Upper lobe of right lung (tissue), 1 donor: ENCODE data around the gene KRT12. TPM values are rescaled to one million over a fixed set of nuclear protein-coding genes. Genes with fewer than 3 reads are reported as not detected.
"Not testable (repeated sequence)": the region's sequence is repeated elsewhere in the genome, so short reads cannot be mapped to it uniquely, and the experiment has no call there.

Source experiments
- ATAC-seq: fragments of 200-7000 bp; cut with Tn5 transposase; one replicate; pipeline ENCODE4 v1.9.1; 2020; ENCODE audit warnings: mild to moderate bottlenecking, moderate library complexity
- DNase-seq: peaks from one replicate; pipeline ENCODE4 v3.0.0-alpha.2; 2020
- H3K27ac ChIP-seq: fragments of 200-600 bp; one replicate; pipeline ENCODE4 v1.8.0; 2022
- H3K27me3 ChIP-seq: fragments of 200-600 bp; one replicate; pipeline ENCODE4 v1.8.0; 2022; ENCODE audit warnings: mild to moderate bottlenecking
- H3K36me3 ChIP-seq: fragments of 200-600 bp; one replicate; pipeline ENCODE4 v1.8.0; 2022
- H3K4me1 ChIP-seq: fragments of 200-600 bp; one replicate; pipeline ENCODE4 v1.8.0; 2022
- H3K4me3 ChIP-seq: fragments of 200-600 bp; one replicate; pipeline ENCODE4 v1.8.0; 2022; ENCODE audit warnings: mild to moderate bottlenecking
- H3K9me3 ChIP-seq: fragments of 200-600 bp; one replicate; pipeline ENCODE4 v1.8.0; 2022
- CTCF ChIP-seq: fragments of 200-600 bp; IDR thresholded peaks from one replicate; pipeline ENCODE4 v1.8.0; 2022; ENCODE audit warnings: antibody characterized with exemption
- intact Hi-C: fragments of 100-400 bp; cut with DNase I; formaldehyde crosslinking; loops from one replicate; pipeline ENCODE4 v1.11.0; 2022
- total RNA-seq: library from RNA; stranded (reverse); fragmentation: NEBNext Ultra II Directional; extraction: Animal tissue kit (Norgen Biotek cat#: 25700); gene quantifications from one replicate; pipeline ENCODE4 v1.2.1, GENCODE V29; 2021
- donor health status: DM: no; HTN: yes; CAD: no; lungs with severe emphysema.

Gene KRT12
- total RNA-seq, 1 donor from 2014 or later = not detected

DNA sequence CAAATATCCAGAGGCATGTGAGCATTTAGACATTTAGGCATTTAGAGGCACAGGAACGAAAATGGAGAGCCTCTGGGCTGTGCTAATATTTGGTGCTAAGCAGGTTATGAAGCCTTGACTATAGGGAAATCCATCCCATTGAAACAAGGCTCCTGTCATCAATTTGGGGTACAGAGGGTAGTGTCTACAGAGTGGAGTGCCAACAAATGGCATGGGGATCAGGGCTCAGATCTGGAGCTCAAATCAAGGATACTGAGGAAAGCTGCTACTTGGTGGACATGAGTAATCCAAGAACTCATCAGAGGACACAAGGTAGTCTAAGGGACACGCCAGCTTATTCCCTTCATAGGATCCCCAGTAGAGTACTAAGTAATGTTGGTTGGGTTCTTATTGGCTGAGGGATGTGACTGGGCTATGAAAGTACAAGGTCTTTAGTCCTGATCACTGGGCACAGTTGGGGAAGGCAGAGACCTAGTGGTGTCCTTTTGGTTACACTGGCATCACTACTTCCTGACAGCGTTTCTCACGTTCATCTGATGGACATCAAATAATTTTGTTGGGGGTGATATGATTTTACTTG, 49.8 kb downstream of the KRT12 start:
- intact Hi-C loops = no loop called here
- H3K4me1 ChIP-seq = no peaks in the 10 kb centered on the region
- TF ChIP-seq CTCF = no peak
- peaks cover 10% of the 10 kb centered on the region for H3K27me3 ChIP-seq
- H3K9me3 ChIP-seq = no peaks in the 10 kb centered on the region
- H3K36me3 ChIP-seq = no peaks in the 10 kb centered on the region
- H3K27ac ChIP-seq = no peak overlapping the region
- no peak for ATAC-seq
- no peak overlapping the region for H3K4me3 ChIP-seq
- DNase-seq = no peak

DNA sequence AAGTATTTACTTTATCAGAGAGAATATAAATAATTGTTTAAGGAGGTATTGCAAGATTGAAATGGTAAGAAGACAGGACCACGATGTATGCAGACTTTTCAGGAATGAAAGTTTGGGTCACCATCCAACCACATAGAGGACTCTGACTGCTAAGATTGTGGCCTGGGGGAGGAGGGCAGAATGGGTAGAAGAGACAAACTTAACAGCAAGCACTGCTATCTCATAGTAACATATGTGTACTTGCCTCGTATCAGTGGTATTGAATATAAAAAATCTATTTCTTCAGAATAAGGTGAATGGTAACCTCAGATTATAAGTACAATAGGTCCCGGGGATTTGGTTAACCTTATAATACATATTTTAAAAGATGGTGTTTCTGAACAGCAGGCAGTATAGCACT, 50.5 kb downstream of the KRT12 start:
- no peak overlapping the region for H3K4me3 ChIP-seq
- no peaks in the 10 kb centered on the region for H3K9me3 ChIP-seq
- ATAC-seq (no peak), DNase-seq (no peak)
- no peaks in the 10 kb centered on the region for H3K4me1 ChIP-seq
- TF ChIP-seq CTCF = no peak
- no peaks in the 10 kb centered on the region for H3K36me3 ChIP-seq
- intact Hi-C loops = no loop called here
- no peak overlapping the region for H3K27ac ChIP-seq
- H3K27me3 ChIP-seq = peaks cover 12% of the 10 kb centered on the region

DNA sequence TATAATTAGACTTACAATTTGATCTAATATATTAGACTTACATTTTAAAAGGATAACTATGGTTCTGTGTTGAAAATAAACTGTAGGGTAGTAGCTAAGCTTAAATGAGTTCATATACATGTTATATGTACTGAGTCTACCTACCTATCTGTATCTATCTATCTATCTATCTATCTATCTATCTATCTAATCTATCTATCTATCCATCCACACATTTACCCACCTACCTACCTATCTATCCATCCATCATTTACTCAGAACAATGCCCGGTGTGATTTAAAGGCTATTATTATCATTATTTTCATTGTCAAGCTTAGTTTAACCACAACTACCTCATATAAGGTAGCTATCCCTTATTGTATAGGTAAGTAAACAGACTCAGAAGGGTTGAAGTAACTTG, 51.6 kb downstream of the KRT12 start:
- DNase-seq (no peak), ATAC-seq (no peak)
- intact Hi-C loops = no loop called here
- H3K4me1 ChIP-seq = no peaks in the 10 kb centered on the region
- H3K36me3 ChIP-seq = no peaks in the 10 kb centered on the region
- no peak overlapping the region for H3K27ac ChIP-seq
- no peak overlapping the region for H3K4me3 ChIP-seq
- no peaks in the 10 kb centered on the region for H3K9me3 ChIP-seq
- H3K27me3 ChIP-seq = peaks cover 12% of the 10 kb centered on the region
- TF ChIP-seq CTCF = no peak

DNA sequence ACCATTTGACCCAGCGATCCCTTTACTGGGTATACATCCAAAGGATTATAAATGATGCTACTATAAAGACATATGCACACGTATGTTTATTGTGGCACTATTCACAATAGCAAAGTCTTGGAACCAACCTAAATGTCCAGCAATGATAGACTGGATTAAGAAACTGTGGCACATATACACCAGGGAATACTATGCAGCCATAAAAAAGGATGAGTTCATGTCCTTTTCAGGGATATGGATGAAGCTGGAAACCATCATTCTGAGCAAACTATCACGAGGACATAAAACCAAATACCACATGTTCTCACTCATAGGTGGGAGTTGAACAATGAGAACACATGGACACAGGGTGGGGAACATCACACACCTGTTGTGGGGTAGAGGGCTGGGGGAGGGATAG, 52.4 kb downstream of the KRT12 start:
- H3K4me1 ChIP-seq, H3K36me3 ChIP-seq, intact Hi-C loops, H3K4me3 ChIP-seq, DNase-seq, ATAC-seq, H3K9me3 ChIP-seq, H3K27ac ChIP-seq: not testable (repeated sequence)
- peaks cover 17% of the 10 kb centered on the region for H3K27me3 ChIP-seq

DNA sequence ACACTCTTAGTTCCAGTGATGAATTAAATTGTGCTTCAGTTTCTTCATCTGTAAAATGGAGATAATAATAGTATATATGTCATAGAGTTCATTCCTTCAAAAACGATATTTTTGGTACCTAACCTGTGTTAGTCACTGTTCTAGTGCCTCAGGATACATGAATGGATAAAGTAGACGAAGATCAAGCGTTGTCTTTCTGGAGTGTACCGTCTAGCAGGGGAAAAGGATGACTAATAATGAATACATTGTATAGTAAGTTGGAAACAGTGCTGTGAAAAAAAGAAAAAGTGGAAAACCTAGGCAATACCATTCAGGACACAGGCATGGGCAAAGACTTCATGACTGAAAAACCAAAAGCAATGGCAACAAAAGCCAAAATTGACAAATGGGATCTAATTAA, 53.2 kb downstream of the KRT12 start:
- Histone ChIP-seq H3K36me3 (no peaks in the 10 kb centered on the region), H3K4me1 (no peaks in the 10 kb centered on the region), H3K9me3 (no peaks in the 10 kb centered on the region), H3K4me3 (no peak overlapping the region), H3K27me3 (peaks cover 25% of the 10 kb centered on the region), H3K27ac (no peak overlapping the region)
- ATAC-seq = no peak
- intact Hi-C loops = no loop called here
- no peak for TF ChIP-seq CTCF
- DNase-seq = no peak

- no peak for TF ChIP-seq CTCF
These were observed 54.4 kb downstream of the KRT12 start for GRCh38 chr17:40812639-40813038.

More at GRCh38 chr17:40812639-40813038, 54.4 kb downstream of the KRT12 start:
- intact Hi-C loops = no loop called here
- no peaks in the 10 kb centered on the region for H3K4me1 ChIP-seq
- H3K27me3 ChIP-seq = peaks cover 35% of the 10 kb centered on the region
- no peak overlapping the region for H3K27ac ChIP-seq
- no peak overlapping the region for H3K4me3 ChIP-seq
- ATAC-seq (no peak), DNase-seq (no peak)
- no peaks in the 10 kb centered on the region for H3K36me3 ChIP-seq
- H3K9me3 ChIP-seq = no peaks in the 10 kb centered on the region

Other genes starting within 250 kb of the KRT12 start
- 80.2 TPM for gene SMARCE1, start 219.4 kb downstream of the KRT12 start, total RNA-seq
- 1.3 TPM for gene KRT222, start 202.0 kb downstream of the KRT12 start, total RNA-seq
- not detected for gene KRT24, start 163.5 kb downstream of the KRT12 start, total RNA-seq
- gene KRT25, start 111.9 kb downstream of the KRT12 start, total RNA-seq = not detected
- not detected for gene KRT26, start 95.0 kb downstream of the KRT12 start, total RNA-seq
- 0.55 TPM for gene KRT27, start 84.7 kb downstream of the KRT12 start, total RNA-seq
- gene KRT28, start 67.3 kb downstream of the KRT12 start, total RNA-seq = not detected
- gene KRT10, start 44.6 kb downstream of the KRT12 start, total RNA-seq = 36.8 TPM
- gene KRT20, start 18.0 kb upstream of the KRT12 start, total RNA-seq = not detected
- gene KRT23, start 70.4 kb upstream of the KRT12 start, total RNA-seq = 1.1 TPM
- gene KRT39, start 99.7 kb upstream of the KRT12 start, total RNA-seq = 0.35 TPM
- gene KRT40, start 117.1 kb upstream of the KRT12 start, total RNA-seq = not detected
- not detected for gene KRTAP3-3, start 126.9 kb upstream of the KRT12 start, total RNA-seq
- not detected for gene KRTAP3-2, start 132.7 kb upstream of the KRT12 start, total RNA-seq
- not detected for gene KRTAP3-1, start 141.9 kb upstream of the KRT12 start, total RNA-seq
- not detected for gene KRTAP1-5, start 160.0 kb upstream of the KRT12 start, total RNA-seq
- not detected for gene KRTAP1-4, start 163.0 kb upstream of the KRT12 start, total RNA-seq
- not detected for gene KRTAP1-3, start 167.7 kb upstream of the KRT12 start, total RNA-seq
- gene KRTAP1-1, start 174.2 kb upstream of the KRT12 start, total RNA-seq = not detected
- gene KRTAP2-1, start 180.1 kb upstream of the KRT12 start, total RNA-seq = not detected
- gene KRTAP2-2, start 188.0 kb upstream of the KRT12 start, total RNA-seq = not detected
- not detected for gene KRTAP2-3, start 192.9 kb upstream of the KRT12 start, total RNA-seq
- not detected for gene KRTAP2-4, start 198.7 kb upstream of the KRT12 start, total RNA-seq
- gene KRTAP4-7, start 216.9 kb upstream of the KRT12 start, total RNA-seq = not detected
- not detected for gene KRTAP4-8, start 230.9 kb upstream of the KRT12 start, total RNA-seq
- not detected for gene KRTAP4-16, start 235.0 kb upstream of the KRT12 start, total RNA-seq
- gene KRTAP4-9, start 238.2 kb upstream of the KRT12 start, total RNA-seq = not detected